ENCODE results near the gene ANKRD29. TPM values are rescaled to one million over a fixed set of nuclear protein-coding genes. Genes with fewer than 3 reads are reported as not detected.

ANKRD29 gene
- polyA plus RNA-seq, 1 experiment, result 0.15 TPM

GRCh38 chr18:23568281-23569138 is 94.2 kb downstream of the ANKRD29 start:
- POLR2A ChIA-PET, result no interaction called here
- Histone ChIP-seq H3K4me3 (ENCODE audit: low read depth, low read length) (no peak overlapping the region), H3K9me3 (ENCODE audit: control insufficient read depth, insufficient read depth, low read length) (no peaks in the 10 kb centered on the region), H3K27ac (ENCODE audit: low read depth, low read length) (no peak overlapping the region), H3K27me3 (ENCODE audit: control insufficient read depth, insufficient read depth, low read length) (no peaks in the 10 kb centered on the region)
- TF ChIP-seq CTCF (IDR thresholded peaks at IDR 0.05; ENCODE audit: low read depth, low read length), result no peak
- DNase-seq (ENCODE audit: low read depth, low spot score), result no peak
- CTCF ChIA-PET, result interaction anchor here (1.0 to 1.8 kb wide), 2 partner anchors 63 to 135 kb away, joined by 3 to 4 read pairs; no protein-coding TSS in a partner anchor

GRCh38 chr18:23567671-23568070 is 95.0 kb downstream of the ANKRD29 start:
- Histone ChIP-seq H3K4me3 (ENCODE audit: low read depth, low read length) (no peak overlapping the region), H3K9me3 (ENCODE audit: control insufficient read depth, insufficient read depth, low read length) (no peaks in the 10 kb centered on the region), H3K27ac (ENCODE audit: low read depth, low read length) (no peak overlapping the region), H3K27me3 (ENCODE audit: control insufficient read depth, insufficient read depth, low read length) (no peaks in the 10 kb centered on the region)
- CTCF ChIA-PET, result no interaction called here
- POLR2A ChIA-PET, result no interaction called here
- DNase-seq (ENCODE audit: low read depth, low spot score), result no peak
- TF ChIP-seq CTCF (IDR thresholded peaks at IDR 0.05; ENCODE audit: low read depth, low read length), result no peak

- Histone ChIP-seq H3K9me3 (ENCODE audit: control insufficient read depth, insufficient read depth, low read length) (no peaks in the 10 kb centered on the region), H3K27me3 (ENCODE audit: control insufficient read depth, insufficient read depth, low read length) (no peaks in the 10 kb centered on the region), H3K27ac (ENCODE audit: low read depth, low read length) (no peak overlapping the region), H3K4me3 (ENCODE audit: low read depth, low read length) (no peak overlapping the region)
- POLR2A ChIA-PET, result no interaction called here
- TF ChIP-seq CTCF (IDR thresholded peaks at IDR 0.05; ENCODE audit: low read depth, low read length), result no peak
- CTCF ChIA-PET, result no interaction called here
- DNase-seq (ENCODE audit: low read depth, low spot score), result no peak
Observed at GRCh38 chr18:23565916-23566547, 96.7 kb downstream of the ANKRD29 start.

- TF ChIP-seq CTCF (IDR thresholded peaks at IDR 0.05; ENCODE audit: low read depth, low read length), result no peak
- H3K27me3 ChIP-seq (ENCODE audit: control insufficient read depth, insufficient read depth, low read length), result no peaks in the 10 kb centered on the region
- no peak overlapping the region for H3K4me3 ChIP-seq (ENCODE audit: low read depth, low read length)
- ChIA-PET CTCF (interaction anchor here (0.6 kb wide), 1 partner anchor 1524 kb away, joined by 3 read pairs; no protein-coding TSS in a partner anchor), POLR2A (interaction anchor here (0.7 to 1.1 kb wide), 2 partner anchors 18 to 51 kb away, joined by 3 to 6 read pairs; no protein-coding TSS in a partner anchor)
- H3K9me3 ChIP-seq (ENCODE audit: control insufficient read depth, insufficient read depth, low read length), result no peaks in the 10 kb centered on the region
- DNase-seq (ENCODE audit: low read depth, low spot score), result no peak
- no peak overlapping the region for H3K27ac ChIP-seq (ENCODE audit: low read depth, low read length)
Observed at GRCh38 chr18:23563377-23564043, 99.2 kb downstream of the ANKRD29 start.

Data from AG04450 (cell line).